Neural progenitor cell (in vitro differentiated cells): ENCODE results near the gene CLEC1B. TPM values are rescaled to one million over a fixed set of nuclear protein-coding genes. Genes with fewer than 3 reads are reported as not detected.

Source experiments
- DNase-seq: peaks from one replicate; pipeline ENCODE4 v3.0.0-alpha.2; 2016; ENCODE audit warnings: low spot score
- H2AFZ ChIP-seq: fragments of 200-600 bp; sonication (generic); replicated peaks from 2 replicates; pipeline ENCODE4 v1.6.1; 2016; ENCODE audit warnings: antibody characterized with exemption
- H3F3A ChIP-seq: fragments of 200-600 bp; sonication (generic); 2 replicates; pipeline ENCODE4 v1.6.1; 2016; ENCODE audit warnings: antibody characterized with exemption, low read depth
- H3K27ac ChIP-seq: fragments of 200-600 bp; sonication (generic); 2 replicates; pipeline ENCODE4 v1.5.1; 2016; ENCODE audit warnings: mild to moderate bottlenecking
- H3K27me3 ChIP-seq: fragments of 200-600 bp; sonication (generic); 2 replicates; pipeline ENCODE4 v1.6.1; 2016; ENCODE audit warnings: mild to moderate bottlenecking, moderate library complexity
- H3K36me3 ChIP-seq: fragments of 200-600 bp; sonication (generic); 2 replicates; pipeline ENCODE4 v1.5.1; 2016
- H3K4me1 ChIP-seq: fragments of 200-600 bp; sonication (generic); 2 replicates; pipeline ENCODE4 v1.6.1; 2016; ENCODE audit warnings: mixed run types
- H3K4me2 ChIP-seq: fragments of 200-600 bp; sonication (generic); 2 replicates; pipeline ENCODE4 v1.6.1; 2016
- H3K4me3 ChIP-seq: fragments of 200-600 bp; sonication (generic); 2 replicates; pipeline ENCODE4 v1.5.1; 2016
- H3K79me2 ChIP-seq: fragments of 200-600 bp; sonication (generic); 2 replicates; pipeline ENCODE4 v1.6.1; 2016; ENCODE audit warnings: low read depth
- H3K9ac ChIP-seq: fragments of 200-600 bp; sonication (generic); 2 replicates; pipeline ENCODE4 v1.6.1; 2016
- H3K9me3 ChIP-seq: fragments of 200-600 bp; sonication (generic); 2 replicates; pipeline ENCODE4 v1.5.1; 2016; ENCODE audit warnings: low read depth
- H4K20me1 ChIP-seq: fragments of 200-600 bp; sonication (generic); 2 replicates; pipeline ENCODE4 v1.6.1; 2016; ENCODE audit warnings: low read depth
- H3K27ac Mint-ChIP-seq: 3 replicates; pipeline ENCODE4 v1.8.0; 2021; ENCODE audit warnings: mixed read lengths
- H3K27me3 Mint-ChIP-seq: 2 replicates; pipeline ENCODE4 v1.8.0; 2022; ENCODE audit warnings: low read depth, mild to moderate bottlenecking, inconsistent platforms, moderate library complexity, mixed read lengths; ENCODE audit not compliant: insufficient read depth
- H3K36me3 Mint-ChIP-seq: 3 replicates; pipeline ENCODE4 v1.8.0; 2021; ENCODE audit warnings: mixed read lengths
- H3K4me1 Mint-ChIP-seq: 3 replicates; pipeline ENCODE4 v1.8.0; 2021; ENCODE audit warnings: mixed read lengths
- H3K4me3 Mint-ChIP-seq: 3 replicates; pipeline ENCODE4 v1.8.0; 2021; ENCODE audit warnings: mild to moderate bottlenecking, moderate library complexity, mixed read lengths
- H3K9me3 Mint-ChIP-seq: 3 replicates; pipeline ENCODE4 v1.8.0; 2020; ENCODE audit warnings: mixed read lengths
- EZH2 ChIP-seq: fragments of 200-600 bp; sonication (generic); IDR thresholded peaks from 2 replicates; pipeline ENCODE4 v1.6.1; 2017; ENCODE audit warnings: antibody characterized with exemption, mild to moderate bottlenecking, moderate library complexity
- EZH2phosphoT487 ChIP-seq: fragments of 200-600 bp; sonication (generic); IDR thresholded peaks from 2 replicates; pipeline ENCODE4 v1.6.1; 2017; ENCODE audit warnings: antibody characterized with exemption
- total RNA-seq: library from RNA; depleted of rRNA; stranded (reverse); fragments of >200 nt; gene quantifications from 2 replicates; pipeline ENCODE4 v1.2.3, GENCODE V29; 2015; ENCODE audit warnings: low replicate concordance
- TF ChIP-seq, protein P1 (sequence below): fragments of 200-600 bp; sonication (generic); IDR thresholded peaks from 2 replicates; pipeline ENCODE4 v1.5.1; 2017; ENCODE audit warnings: antibody characterized with exemption, mild to moderate bottlenecking

Gene CLEC1B
- total RNA-seq, 1 donor from 2014 or later: not detected

DNA sequence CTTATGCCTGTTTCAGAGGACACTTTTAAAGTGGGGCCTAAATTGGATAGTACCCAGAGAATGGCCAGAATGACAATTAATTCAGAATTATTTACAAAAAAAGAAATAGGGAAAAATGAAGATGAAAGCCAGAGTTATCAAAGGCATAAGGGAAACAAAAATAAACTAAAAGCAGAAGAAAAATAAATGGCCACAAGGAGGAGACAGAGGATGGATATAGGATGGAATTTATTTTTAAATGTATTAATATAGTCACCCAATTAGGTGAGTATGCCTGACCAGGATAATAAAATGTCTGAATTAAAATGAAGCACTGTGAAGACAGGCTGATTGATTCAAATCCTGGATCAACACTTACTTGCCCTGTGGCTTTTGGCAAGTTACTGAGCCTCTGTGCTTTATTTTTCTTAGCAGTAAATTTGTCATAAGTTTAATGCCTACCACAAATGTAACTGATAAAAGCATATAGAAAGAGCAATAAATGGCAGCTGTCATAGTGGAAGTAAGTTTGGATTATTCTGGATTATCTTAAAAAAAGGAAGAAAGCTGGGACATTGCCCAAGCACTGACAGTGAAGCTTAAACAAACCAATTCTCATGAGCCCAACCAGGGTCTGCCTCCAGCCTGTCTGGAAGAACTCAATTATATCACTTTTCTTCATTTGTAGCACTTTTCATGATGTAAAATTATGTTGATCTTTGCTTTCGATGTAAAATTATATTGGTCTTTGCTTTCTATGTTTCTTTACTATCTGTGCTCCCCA is 35.0 kb upstream of the CLEC1B start:
- Mint-ChIP-seq H3K36me3 (no peaks in the 10 kb centered on the region), H3K27me3 (no peaks in the 10 kb centered on the region), H3K27ac (no peak overlapping the region), H3K9me3 (no peaks in the 10 kb centered on the region), H3K4me1 (no peaks in the 10 kb centered on the region), H3K4me3 (no peak overlapping the region)
- Histone ChIP-seq H3K9me3 (no peaks in the 10 kb centered on the region), H3K4me2 (no peak overlapping the region), H2AFZ (peak overlapping the region; percentile 12), H3K9ac (no peak overlapping the region), H3K36me3 (no peaks in the 10 kb centered on the region), H3K27ac (no peak overlapping the region), H4K20me1 (no peaks in the 10 kb centered on the region), H3K27me3 (no peaks in the 10 kb centered on the region), H3F3A (no peaks in the 10 kb centered on the region), H3K4me3 (no peak overlapping the region), H3K4me1 (no peaks in the 10 kb centered on the region), H3K79me2 (no peaks in the 10 kb centered on the region)
- no peak for DNase-seq
- TF ChIP-seq, protein P1, sequence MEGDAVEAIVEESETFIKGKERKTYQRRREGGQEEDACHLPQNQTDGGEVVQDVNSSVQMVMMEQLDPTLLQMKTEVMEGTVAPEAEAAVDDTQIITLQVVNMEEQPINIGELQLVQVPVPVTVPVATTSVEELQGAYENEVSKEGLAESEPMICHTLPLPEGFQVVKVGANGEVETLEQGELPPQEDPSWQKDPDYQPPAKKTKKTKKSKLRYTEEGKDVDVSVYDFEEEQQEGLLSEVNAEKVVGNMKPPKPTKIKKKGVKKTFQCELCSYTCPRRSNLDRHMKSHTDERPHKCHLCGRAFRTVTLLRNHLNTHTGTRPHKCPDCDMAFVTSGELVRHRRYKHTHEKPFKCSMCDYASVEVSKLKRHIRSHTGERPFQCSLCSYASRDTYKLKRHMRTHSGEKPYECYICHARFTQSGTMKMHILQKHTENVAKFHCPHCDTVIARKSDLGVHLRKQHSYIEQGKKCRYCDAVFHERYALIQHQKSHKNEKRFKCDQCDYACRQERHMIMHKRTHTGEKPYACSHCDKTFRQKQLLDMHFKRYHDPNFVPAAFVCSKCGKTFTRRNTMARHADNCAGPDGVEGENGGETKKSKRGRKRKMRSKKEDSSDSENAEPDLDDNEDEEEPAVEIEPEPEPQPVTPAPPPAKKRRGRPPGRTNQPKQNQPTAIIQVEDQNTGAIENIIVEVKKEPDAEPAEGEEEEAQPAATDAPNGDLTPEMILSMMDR: peak; percentile 54
- no peak for TF ChIP-seq EZH2phosphoT487

DNA sequence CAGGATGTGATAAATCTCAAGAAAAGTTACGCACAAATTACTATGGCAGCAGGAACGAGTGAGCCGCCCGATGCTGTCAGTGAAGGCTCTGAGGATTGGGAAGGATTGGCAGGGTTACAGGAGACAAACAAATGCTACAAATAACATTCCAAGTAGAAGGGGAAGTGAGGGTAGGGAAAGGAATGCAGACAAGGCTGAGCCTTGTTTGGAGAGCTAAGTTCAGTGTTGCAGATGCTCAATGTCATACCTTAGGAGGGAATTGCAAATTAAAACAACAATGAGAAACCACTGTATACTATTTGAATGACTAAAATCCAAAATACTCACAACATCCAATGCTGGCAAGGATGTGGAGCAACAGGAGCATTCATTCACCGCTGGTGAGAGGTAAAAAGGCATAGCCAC is 32.9 kb upstream of the CLEC1B start:
- H3K9me3 ChIP-seq: no peaks in the 10 kb centered on the region
- H3K4me3 ChIP-seq: no peak overlapping the region
- DNase-seq: no peak
- H3K9ac ChIP-seq: no peak overlapping the region
- Mint-ChIP-seq H3K9me3 (no peaks in the 10 kb centered on the region), H3K4me3 (no peak overlapping the region), H3K27me3 (peaks cover under 1% of the 10 kb centered on the region), H3K36me3 (no peaks in the 10 kb centered on the region), H3K4me1 (no peaks in the 10 kb centered on the region), H3K27ac (no peak overlapping the region)
- H4K20me1 ChIP-seq: no peaks in the 10 kb centered on the region
- no peaks in the 10 kb centered on the region for H3F3A ChIP-seq
- no peak overlapping the region for H2AFZ ChIP-seq
- no peak overlapping the region for H3K27ac ChIP-seq
- H3K36me3 ChIP-seq: no peaks in the 10 kb centered on the region
- H3K4me2 ChIP-seq: no peak overlapping the region
- no peaks in the 10 kb centered on the region for H3K4me1 ChIP-seq
- H3K27me3 ChIP-seq: no peaks in the 10 kb centered on the region
- H3K79me2 ChIP-seq: no peaks in the 10 kb centered on the region
- TF ChIP-seq, protein P1: no peak
- TF ChIP-seq EZH2phosphoT487 (no peak), EZH2 (no peak)

DNA sequence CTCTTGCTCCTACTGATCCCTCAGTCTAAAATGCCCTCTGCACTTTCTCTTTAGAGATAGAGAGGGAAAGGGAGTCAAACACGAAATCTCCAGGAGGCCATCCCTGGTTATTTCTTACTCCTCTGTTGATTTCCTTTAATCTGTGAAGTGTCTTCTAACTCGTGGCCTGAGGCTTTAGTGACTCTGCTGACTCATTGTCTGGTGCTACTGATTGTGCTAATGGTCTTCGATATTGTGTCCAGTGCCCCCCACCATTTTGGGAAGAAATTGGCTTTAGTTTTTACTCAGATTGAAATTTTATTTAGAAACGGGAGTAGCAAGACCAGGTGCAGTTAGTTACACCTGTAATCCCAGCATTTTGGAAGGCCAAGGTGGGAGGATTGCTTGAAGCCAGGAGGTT is 32.4 kb upstream of the CLEC1B start:
- H3K9me3 Mint-ChIP-seq: no peaks in the 10 kb centered on the region
- Histone ChIP-seq H3K9ac (no peak overlapping the region), H3F3A (no peaks in the 10 kb centered on the region), H3K4me1 (no peaks in the 10 kb centered on the region), H3K79me2 (no peaks in the 10 kb centered on the region), H3K36me3 (no peaks in the 10 kb centered on the region), H3K4me2 (no peak overlapping the region), H3K9me3 (no peaks in the 10 kb centered on the region), H2AFZ (no peak overlapping the region), H3K4me3 (no peak overlapping the region), H3K27me3 (no peaks in the 10 kb centered on the region), H4K20me1 (no peaks in the 10 kb centered on the region), H3K27ac (no peak overlapping the region)
- H3K27me3 Mint-ChIP-seq: peaks cover 2% of the 10 kb centered on the region
- no peak for TF ChIP-seq EZH2
- TF ChIP-seq, protein P1: no peak
- no peak for TF ChIP-seq EZH2phosphoT487
- H3K36me3 Mint-ChIP-seq: no peaks in the 10 kb centered on the region
- no peak overlapping the region for H3K27ac Mint-ChIP-seq
- no peak overlapping the region for H3K4me3 Mint-ChIP-seq
- no peaks in the 10 kb centered on the region for H3K4me1 Mint-ChIP-seq
- DNase-seq: no peak
